Hematopoietic multipotent progenitor cell treated with erythropoietin and hydrocortisone succinate and interleukin-3 and kit ligand, for 8 days (in vitro differentiated cells): ENCODE data around the gene DGKZ.

Experiments used
- DNase-seq: peaks from one replicate; pipeline ENCODE4 v3.0.0-alpha.2; 2015

DGKZ gene

GRCh38 chr11:46330154-46330553, 17.1 kb upstream of the DGKZ start:
- no peak for DNase-seq

- DNase-seq = no peak
These were observed 16.5 kb upstream of the DGKZ start for GRCh38 chr11:46330563-46331281.

- DNase-seq = no peak
These were observed 15.8 kb upstream of the DGKZ start for GRCh38 chr11:46331282-46331984.

GRCh38 chr11:46332093-46332567, 15.1 kb upstream of the DGKZ start:
- no peak for DNase-seq

GRCh38 chr11:46332568-46333393, 14.5 kb upstream of the DGKZ start:
- no peak for DNase-seq

- no peak for DNase-seq
These were observed 13.8 kb upstream of the DGKZ start for GRCh38 chr11:46333394-46333947.

GRCh38 chr11:46334211-46334610, 13.1 kb upstream of the DGKZ start:
- no peak for DNase-seq

GRCh38 chr11:46335271-46335670, 12.0 kb upstream of the DGKZ start:
- no peak for DNase-seq

- no peak for DNase-seq
These were observed 11.2 kb upstream of the DGKZ start for GRCh38 chr11:46335890-46336562.

GRCh38 chr11:46336563-46337180, 10.6 kb upstream of the DGKZ start:
- peak; percentile 43 for DNase-seq

GRCh38 chr11:46337626-46338345, 9.5 kb upstream of the DGKZ start:
- DNase-seq = no peak

- no peak for DNase-seq
These were observed 8.7 kb upstream of the DGKZ start for GRCh38 chr11:46338636-46338987.

GRCh38 chr11:46338988-46339666, 8.1 kb upstream of the DGKZ start:
- DNase-seq = no peak

- DNase-seq = no peak
These were observed 7.4 kb upstream of the DGKZ start for GRCh38 chr11:46339816-46340215.

GRCh38 chr11:46341454-46341853, 5.8 kb upstream of the DGKZ start:
- DNase-seq = no peak

- no peak for DNase-seq
These were observed 5.0 kb upstream of the DGKZ start for GRCh38 chr11:46342239-46342638.

GRCh38 chr11:46343520-46343919, 3.7 kb upstream of the DGKZ start:
- DNase-seq = no peak

GRCh38 chr11:46345131-46345597, 2.1 kb upstream of the DGKZ start:
- no peak for DNase-seq

- no peak for DNase-seq
These were observed 1.3 kb upstream of the DGKZ start for GRCh38 chr11:46345881-46346484.

- no peak for DNase-seq
These were observed 511 bp downstream of the DGKZ start for GRCh38 chr11:46347637-46348311.
